ENCODE results near the gene TMEM131L.

The TMEM131L gene

DNA sequence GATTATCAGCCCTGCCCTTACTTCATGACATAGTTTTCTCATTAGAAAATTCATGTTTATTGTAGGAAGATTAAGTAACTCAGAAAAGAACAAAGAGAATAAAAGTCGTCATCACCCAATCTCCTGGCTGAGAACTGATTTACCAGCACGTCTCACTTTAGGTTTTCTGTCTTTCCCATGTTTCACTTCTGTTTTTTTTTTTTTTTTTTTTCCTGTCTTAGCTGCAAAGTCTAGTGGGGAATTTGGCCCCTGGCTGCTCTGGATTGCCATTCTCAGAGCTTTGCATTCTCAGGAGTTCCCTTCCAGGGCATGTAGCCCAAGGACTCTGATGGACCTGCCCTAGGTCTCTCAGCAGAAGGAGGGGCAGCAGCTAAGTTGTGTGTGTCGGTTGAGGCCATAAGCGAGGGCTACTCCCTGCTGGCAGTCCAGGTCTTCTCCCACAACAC lies 57.8 kb downstream of the TMEM131L start:
- peak; percentile 23 to 71 (median 64) for DNase-seq

DNA sequence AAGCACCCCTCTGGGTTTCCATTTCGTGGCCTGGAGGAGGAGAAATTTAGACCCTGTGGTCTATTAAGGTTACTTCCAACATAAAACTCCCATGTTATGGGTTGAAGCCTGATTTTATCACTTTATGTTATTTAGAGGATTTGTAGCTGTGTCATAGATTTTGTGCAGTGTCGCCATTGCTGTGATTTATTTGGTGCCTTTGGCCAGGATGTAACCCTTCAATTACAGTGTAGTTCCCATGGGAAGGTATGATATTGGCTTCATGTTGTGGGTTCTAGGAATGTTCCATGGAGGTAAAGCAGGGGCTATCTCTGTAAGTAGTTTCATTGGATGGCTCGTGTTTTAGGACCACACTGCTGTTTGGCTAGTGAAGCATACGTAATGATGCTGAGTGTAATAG lies 58.5 kb downstream of the TMEM131L start:
- DNase-seq = no peak

DNA sequence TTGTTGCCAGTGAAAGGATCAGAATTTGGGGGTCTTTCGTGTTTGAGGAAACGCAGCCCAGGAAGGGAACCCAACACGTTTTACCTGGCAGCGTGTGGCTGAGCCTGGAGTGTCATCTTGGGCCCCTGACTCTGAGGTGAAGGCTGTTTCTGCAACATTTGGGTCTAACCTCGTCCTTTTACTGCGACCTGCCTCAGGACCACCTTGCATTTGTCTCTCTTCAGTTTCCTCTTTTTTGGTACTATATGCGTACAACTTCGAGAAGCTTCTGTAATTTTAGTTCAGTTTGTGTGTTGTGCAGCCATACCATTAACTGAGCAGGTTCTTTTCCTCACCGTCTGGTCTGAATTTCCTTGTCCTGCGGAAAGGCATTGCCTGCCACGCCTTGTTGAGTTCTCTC lies 61.5 kb downstream of the TMEM131L start:
- DNase-seq = no peak

DNA sequence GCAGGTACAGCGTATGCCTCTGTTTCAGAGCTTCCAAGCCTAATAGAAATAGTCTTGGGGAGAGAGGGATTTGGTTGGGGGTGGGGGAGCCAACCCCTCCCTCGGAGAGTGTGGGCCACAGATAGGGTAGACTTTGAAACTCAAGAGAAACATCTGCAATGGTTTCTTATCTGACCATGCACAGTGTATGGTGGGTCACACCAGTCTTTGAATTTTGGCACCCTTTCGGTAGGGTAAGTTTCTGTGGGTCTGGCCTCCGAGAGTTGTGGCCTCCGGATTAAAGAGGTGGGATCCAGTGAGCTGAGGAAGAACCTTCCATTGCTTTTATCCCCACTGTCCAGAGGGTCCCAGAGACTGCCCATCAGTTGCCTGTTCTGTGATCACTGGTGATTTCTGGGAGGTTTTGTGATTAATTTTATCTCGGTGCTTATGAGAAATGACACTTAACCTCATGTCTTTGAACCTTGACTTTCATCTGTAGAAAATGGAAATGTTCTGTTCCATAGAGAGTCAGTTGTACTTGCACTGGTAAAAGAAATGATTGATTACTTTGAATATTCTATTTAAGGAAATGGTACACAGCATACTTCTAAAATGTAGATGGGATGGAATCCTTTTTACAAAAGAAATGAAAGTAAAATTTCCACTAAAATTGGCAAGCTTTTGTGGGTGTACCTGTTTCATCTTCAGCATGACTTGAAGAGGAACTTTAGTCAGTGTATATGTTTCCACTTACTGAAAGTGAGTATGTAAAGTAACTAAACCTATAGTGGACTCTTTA lies 62.7 kb downstream of the TMEM131L start:
- peak in 1 of 4 experiments; percentile 21 for DNase-seq

DNA sequence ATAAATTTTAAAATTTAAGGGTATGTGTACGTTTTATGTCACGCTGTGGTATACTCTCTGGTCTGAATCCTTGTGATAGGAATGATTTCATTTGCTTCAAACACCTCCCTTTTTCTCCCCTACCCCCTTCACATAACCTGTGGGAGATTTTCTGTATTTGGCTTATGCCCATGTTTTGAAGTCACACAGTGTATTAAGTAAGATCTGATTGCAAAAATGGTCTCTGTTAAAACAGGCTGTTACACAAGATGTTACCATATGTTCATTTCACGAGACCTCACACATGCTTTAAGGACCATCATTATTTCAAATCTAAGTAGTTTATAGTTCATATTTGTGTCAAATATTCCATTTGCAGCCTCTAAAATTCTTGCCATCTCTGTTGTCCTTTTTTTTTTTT lies 63.5 kb downstream of the TMEM131L start:
- peak; percentile 32 to 83 (median 66) for DNase-seq

DNA sequence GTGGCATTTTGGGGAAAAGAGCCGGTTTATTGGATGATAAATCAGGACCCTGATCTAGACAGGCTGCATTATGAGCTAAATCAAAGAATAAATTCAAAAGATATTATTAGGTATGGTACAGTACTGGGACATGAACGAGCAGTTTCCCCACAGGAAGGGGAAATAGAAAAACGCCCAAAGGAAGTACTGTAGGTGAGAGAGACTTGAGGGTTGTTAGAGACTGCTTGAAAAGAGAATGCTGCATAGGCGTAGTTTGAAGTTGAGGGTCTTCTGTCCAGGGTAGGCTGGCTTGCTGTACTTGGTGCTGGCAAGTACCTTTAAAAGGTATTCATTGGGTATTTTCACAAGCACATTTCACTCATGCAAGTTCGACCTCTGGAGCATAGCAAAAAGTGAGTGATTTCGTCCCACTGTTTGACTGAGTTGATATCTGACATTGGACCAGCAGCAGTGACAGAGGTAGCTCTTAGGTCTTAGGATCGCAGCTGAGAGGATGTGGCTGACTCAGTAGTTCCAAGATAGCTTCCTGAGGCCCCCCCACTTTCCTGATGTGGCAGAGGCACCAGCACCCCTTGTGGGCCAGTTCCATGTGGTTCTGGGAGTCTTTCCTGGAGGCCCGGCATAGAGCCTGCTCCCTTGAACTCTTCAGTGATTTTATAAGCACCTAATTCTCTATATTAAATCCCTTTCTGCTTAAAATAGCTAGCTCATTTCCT lies 64.3 kb downstream of the TMEM131L start:
- no peak for DNase-seq

DNA sequence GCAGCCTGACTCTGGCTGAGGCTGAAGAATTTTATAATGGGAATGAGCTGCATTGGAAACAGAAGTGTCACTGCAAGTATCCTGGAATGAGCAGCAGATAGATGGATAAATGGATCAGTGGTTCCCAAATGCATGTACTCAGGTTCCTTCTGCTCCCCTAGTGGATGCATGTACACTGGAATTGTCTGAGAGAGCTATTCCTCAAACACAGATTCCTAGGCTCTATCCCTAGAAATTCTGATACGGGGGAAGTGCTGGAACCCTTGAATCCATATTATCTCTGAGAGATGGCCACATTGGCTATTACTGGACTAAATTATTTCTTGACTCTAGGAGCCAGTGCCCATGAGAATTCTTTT lies 64.8 kb downstream of the TMEM131L start:
- no peak for DNase-seq

DNA sequence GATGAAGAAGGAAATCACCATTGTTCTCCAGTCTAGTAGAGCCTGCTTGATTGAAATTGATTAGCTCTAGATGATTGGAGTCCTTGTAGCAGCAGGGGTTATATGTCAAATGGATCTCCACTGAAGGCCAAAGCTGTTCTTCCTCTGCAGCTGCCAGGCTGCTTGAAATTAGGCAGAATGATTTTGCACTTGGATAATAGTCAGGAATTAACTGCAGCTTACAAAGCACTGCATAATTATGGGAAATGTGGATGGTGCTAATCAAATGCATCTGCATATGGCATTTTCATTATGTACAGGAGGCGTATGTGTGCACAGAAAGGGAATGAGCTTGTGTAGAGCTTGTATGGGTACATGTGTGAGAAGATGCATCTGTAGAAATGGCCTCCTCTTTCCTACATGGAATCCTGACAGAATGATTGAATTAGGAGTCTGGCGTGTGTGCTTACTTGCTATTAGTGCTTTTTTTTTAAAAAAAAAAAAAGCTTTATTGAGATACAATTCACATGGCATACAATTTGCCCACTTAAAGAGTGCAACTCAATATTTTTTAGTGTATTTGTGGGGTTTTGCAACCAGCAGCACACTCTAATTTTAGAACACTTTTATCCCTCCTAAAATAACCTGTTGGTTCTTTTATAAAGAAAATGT lies 65.9 kb downstream of the TMEM131L start:
- DNase-seq = no peak

DNA sequence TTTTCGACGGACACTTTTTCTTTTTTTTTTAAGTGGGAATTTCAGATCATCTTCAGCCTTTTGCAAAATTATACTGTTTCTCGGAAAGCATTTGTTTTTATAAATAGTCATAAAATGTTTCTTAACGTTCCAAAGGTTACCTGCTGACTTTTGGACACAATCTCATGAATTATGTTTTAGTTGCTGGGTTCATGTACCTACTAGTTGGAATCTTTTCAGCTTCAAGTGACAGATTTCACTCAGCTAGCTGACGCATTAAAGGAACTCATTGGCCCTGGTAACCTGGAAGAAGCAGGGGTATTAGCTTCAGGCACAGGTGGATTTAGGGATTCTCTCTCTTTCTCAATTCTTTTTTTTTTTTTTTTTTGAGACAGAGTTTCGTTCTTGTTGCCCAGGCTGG lies 66.5 kb downstream of the TMEM131L start:
- DNase-seq = no peak

DNA sequence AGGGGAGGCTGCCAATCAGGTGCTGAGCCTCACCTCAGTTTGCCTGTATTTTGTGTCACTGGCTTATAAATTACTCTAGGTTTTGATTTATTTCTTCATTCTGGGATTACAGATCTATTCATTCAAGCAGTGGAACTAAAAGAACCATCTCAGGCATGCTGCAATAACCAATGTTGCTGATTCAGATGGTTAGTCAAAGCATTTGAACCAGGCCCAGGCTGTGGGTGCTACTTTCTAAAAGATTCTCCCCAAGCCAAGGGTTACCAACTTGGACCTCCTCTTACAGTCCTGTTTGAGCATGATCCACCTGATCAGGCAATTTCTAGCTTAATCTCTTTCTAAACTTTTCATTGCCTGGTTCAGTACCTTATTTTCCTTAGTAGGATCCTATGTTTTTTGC lies 67.2 kb downstream of the TMEM131L start:
- no peak for DNase-seq

DNA sequence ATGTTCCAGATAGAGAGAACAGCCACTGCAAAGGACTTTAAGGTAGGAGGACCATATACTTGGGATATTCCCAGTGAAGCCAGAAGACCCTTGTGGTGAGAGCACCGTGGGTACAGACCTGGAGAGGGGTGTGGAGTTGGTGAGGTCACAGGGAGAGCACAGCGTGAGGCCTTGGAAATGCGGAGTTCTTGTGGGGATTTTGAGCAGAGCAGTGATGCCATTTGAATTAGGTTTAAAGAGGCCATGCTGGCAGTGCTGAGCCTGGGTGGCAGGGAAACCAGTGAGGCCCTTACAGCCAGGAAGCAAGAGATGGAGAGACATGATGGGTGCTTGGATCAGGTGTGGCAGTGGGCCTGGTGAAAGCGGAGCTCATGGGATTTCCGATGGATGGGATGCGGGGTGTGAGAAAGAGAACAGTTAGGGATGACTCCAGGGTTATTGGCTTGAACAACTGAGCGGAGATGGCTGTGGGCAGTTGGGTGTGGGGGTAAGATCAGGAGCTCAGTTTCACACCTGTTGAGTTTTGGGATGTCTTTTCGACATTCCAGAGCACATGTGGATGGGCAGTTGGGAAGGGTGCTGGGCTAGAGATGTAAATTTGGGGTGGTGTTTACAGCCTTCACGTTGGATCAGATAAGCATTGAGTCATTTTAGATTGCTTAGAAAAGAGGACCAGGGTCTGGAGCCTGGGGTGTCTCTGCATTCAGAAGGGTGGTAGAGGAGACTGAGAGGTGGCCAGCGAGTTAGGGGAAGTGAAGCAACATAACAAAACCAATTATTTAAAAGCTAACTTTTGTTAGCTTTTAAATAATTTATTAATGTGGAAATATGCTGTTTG lies 68.9 kb downstream of the TMEM131L start:
- no peak for DNase-seq

DNA sequence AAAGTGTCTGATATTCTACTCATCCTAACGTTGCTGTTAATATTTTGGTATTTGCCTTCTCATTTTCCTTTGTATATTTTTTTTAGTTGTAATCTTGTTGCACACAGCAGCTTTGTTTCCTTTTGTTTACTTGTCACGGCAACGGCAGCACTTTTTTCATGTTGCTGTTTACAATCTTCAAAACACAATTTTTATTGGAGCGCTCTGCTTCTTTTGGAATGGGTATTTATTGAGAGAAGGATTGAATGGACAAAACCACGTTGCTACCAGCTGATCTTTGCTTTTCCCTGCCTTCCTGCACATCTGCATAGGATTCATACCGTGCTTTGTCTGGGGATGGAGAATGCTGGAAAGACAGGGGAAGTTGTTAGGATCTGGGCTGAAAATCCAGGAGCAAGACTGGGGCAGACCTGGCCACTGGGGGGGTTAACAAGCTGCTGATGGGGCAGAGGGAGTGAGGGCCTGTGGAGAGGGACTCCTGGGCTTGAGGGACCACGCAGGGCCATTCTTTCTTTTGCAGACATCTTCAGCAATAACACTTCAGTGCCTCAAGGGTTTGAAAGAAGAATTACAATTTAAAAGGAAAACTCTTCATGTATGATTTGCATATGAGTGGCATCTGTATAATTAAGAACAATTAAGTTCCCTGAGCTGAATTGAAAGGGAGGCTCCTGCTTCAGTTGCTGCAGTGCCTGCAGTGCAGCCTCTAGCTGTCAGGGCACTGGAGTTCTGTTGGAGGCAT lies 69.8 kb downstream of the TMEM131L start:
- no peak for DNase-seq

DNA sequence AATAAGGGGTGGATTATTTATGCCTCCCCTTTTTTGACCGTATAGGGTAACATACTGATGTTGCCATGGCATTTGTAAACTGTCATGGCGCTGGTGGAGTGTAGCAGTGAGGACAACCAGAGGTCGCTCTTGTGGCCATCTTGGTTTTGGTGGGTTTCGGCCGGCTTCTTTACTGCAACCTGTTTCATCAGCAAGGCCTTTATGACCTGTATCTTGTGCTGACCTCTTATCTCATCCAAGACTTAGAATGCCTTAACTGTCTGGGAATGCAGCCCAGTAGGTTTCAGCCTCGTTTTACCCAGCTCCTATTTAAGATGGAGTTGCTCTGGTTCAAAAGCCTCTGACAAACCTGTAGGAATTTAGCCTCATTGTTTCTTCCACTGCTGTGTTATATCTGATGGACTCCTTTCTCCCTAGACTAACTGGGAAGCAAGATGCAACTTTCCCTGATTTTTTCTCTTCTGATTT lies 71.4 kb downstream of the TMEM131L start:
- no peak for DNase-seq

DNA sequence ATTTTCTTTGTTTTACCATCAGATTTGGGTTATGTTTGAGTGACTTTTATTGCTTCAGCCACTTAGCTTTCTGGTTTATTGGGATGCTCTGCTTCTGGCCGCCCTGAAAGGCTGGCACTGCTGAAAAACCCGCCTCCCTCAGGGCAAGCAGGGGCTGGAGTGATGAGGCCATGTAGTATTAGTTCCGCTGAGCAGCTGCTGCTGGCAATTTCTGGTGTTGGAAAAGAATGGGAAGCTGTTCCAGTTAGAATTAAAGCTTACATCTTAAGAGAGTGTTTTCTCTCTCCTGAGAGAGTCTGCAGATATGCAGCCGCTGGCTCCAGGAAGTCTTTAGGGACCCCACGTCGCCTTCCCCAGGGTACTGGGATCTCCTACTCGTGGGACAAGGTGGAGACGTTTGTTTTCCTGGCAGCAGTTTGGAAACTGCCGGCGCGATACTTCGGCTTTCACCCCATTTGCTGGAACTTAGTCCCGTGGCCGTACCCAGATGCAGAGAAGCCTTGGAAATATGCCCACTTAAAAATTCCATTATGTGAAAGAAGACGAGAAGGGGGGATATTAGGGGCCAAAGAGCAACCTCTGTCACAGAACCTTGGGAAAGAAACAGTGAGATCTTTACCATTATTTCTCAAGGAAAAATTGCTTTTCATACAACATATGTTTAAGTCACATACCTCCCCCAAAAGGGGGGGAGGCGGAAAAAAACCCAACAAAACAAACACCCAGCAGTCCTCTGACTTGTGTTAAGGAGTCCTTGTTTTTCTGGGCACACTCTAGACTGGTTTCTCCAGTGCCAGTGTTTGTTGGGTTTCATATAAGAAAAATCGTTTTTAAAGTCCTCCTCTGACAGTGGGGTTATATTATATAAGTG lies 72.6 kb downstream of the TMEM131L start:
- no peak for DNase-seq

DNA sequence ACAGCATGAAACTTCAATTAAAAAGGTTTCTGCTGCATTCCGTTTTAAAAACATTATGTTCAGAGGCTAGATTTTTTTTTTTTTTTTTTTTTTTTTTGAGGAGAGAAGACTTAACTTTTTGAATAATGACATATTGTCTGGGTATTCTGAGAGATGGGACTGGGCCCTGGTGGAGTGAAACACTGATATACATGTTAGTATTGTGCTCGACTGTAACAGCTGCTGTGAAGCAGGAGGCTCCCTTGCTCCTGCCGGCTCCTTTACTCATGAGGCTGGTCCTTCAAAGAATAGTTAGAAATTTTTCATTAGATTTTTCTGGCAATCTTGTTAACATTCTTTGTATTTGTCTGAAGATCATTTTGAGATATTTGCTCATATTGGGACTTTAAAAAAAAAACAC lies 73.3 kb downstream of the TMEM131L start:
- no peak for DNase-seq

DNA sequence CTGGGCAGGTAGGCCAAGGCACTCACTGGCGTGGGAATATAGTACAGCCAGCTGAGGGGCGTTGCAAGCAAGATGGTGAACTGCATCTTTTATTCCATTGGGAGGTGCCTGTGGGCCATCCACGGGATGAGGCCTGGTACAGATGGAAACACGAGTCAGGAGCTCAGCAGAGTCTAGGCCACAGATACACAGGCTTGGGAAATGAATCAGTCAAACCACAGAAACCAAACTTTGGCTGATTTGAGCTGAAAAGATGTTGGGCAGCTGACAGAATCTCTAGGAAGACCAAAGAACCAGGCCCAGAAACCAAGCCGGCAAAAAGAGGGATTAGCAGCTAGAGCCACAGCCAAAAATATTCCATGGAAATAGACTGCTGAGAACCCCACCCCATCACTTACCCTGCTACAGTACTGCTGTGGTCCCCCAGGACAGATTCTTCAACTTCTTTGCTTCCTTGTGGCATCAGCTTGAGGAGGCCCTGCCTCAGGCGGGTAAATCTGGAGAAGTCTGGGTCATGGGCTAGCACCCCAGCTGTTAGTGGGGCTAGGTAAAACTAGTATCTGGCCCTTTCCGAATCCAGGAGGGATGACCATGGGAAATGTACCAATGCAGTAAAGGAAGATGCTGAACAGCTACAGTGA lies 75.4 kb downstream of the TMEM131L start:
- DNase-seq = no peak

DNA sequence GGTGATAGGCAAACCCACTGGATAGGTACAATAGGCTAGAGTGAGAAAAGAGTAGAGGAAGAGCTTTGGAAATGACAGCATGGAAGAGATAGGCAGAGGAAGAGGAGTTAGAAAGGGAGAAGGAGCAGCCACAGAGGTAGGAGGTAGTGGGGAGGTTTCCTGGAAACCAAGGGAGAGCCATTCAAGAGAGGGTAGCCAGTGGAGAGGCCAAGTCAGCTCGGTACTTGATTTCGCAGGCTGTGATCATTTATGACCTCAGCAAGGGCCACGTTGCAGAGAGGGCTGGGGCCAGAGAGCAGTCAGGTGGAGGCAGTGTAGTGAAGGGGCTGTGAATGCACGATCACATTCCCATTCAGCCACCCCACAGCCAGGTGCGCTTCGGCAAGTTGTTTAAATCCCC lies 76.0 kb downstream of the TMEM131L start:
- DNase-seq = no peak

DNA sequence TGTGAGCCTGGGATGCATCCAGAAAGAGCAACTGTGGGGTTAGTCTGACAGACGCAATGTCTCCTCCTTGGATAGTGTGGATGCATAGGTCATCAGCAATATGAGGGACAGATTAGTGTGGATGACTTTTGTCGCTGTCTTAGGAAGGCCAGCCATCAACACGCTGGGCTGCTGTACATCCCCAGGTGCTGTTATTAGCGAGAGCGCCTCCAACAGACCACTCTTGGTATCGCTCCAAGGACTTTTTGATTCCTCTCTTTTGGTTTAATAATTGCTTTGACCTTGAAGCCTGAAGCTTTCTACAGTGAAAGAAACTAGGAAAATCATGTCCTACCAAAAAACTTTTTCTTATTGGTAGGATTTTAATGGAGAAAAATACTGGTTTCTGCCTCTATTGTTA lies 76.7 kb downstream of the TMEM131L start:
- no peak for DNase-seq

DNA sequence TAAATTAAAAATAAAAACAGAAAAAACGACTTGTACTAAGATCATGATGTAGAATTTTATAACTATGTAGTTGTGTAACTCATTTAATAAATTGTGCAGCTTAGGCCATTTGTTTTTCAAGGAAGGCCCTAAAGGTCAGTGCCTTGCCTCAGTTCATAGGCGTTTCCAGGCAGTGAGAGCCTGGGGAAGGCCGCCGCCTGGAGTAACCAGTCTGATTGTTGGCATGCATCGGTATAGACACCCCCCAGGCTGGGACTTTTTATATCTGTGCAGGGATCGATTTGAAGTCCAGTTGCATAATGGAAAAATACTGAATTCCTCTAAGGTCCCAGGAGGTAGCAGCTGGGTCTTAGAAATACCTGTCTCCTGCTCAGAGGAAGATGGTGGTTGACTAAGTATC lies 77.2 kb downstream of the TMEM131L start:
- DNase-seq = no peak

DNA sequence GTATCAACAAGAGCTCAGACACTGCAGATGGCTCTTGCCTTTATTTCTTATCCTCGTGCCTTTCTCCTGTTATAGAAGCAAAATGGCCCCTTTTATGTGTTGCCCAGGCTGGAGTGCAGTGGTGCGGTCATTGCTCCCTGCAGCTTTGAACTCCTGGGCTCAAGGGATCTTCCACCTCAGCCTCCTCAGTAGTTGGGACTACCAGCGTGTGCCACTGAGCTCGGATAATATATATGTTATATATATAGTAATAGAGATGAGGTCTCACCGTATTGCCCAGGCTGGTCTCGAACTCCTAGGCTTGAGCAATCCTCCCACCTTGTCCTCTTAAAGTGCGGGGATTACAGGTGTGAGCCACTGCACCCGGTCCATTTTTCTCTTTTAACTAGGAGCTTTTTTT lies 79.7 kb downstream of the TMEM131L start:
- DNase-seq = no peak

All from suppressor macrophage (primary cell).